Progenitor cell of endocrine pancreas (in vitro differentiated cells): Measurements from ENCODE around the gene TAF11L10. TPM values are rescaled to one million over a fixed set of nuclear protein-coding genes. Genes with fewer than 3 reads are reported as not detected.
"Not testable (repeated sequence)": the region's sequence is repeated elsewhere in the genome, so short reads cannot be mapped to it uniquely, and the experiment has no call there.

Experiments
- DNase-seq: peaks from one replicate; pipeline ENCODE4 v3.0.0; 2021; ENCODE audit warnings: low spot score; ENCODE audit not compliant: unreplicated experiment
- H3K27ac Mint-ChIP-seq: 2 replicates; pipeline ENCODE4 v1.8.0; 2021; ENCODE audit warnings: mild to moderate bottlenecking, moderate library complexity, mixed read lengths
- H3K27me3 Mint-ChIP-seq: 2 replicates; pipeline ENCODE4 v1.8.0; 2021; ENCODE audit warnings: mixed read lengths
- H3K36me3 Mint-ChIP-seq: 2 replicates; pipeline ENCODE4 v1.8.0; 2022; ENCODE audit warnings: mixed read lengths; ENCODE audit not compliant: insufficient read depth
- H3K4me1 Mint-ChIP-seq: 2 replicates; pipeline ENCODE4 v1.8.0; 2021; ENCODE audit warnings: low read depth, mixed read lengths
- H3K4me3 Mint-ChIP-seq: 2 replicates; pipeline ENCODE4 v1.8.0; 2021; ENCODE audit warnings: low read depth, mild to moderate bottlenecking, moderate library complexity, mixed read lengths
- H3K9me3 Mint-ChIP-seq: 2 replicates; pipeline ENCODE4 v1.8.0; 2021; ENCODE audit warnings: low read depth, mixed read lengths
- long read RNA-seq: library from polyadenylated mRNA; unstranded; transcript quantifications from one replicate; pipeline ENCODE4 v2.0.0, GENCODE V29; 2020
- total RNA-seq: library from RNA; stranded (reverse); gene quantifications from 2 replicates; pipeline ENCODE4 v1.2.1, GENCODE V29; 2021
- TF ChIP-seq, protein P1 (sequence below): fragments of 200-600 bp; sonication (generic); IDR thresholded peaks from one replicate; pipeline ENCODE4 v1.5.0; 2021; ENCODE audit warnings: antibody characterized with exemption, mild to moderate bottlenecking; ENCODE audit not compliant: unreplicated experiment

The TAF11L10 gene
- not detected in 2 replicates for total RNA-seq
- long read RNA-seq = 0 reads

DNA sequence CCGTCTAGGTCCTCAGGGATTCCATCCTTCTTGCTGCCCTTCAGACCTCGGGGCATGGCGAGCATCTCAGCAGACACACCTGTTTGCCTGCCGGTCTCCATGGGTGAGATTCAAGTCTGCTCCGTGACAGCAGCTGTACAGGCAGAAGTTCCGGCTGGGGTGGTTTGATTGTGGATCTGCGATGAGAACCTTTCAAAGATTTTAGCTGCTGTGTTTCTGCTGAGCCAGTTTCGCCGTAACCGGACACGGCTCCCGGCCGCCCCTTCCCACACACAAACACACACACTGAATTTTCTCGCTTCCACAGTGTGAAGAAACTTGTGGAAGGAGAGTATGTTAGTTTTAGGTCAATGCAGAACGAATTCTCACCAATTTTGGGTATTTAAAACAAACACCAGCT is at the start of gene TAF11L10:
Gene TAF11L10, minus strand, starts transcription at position 101 of the 400 bp plus-strand sequence.
- not testable (repeated sequence) for H3K4me3 Mint-ChIP-seq, H3K27ac Mint-ChIP-seq, H3K36me3 Mint-ChIP-seq, H3K27me3 Mint-ChIP-seq, H3K9me3 Mint-ChIP-seq, DNase-seq, H3K4me1 Mint-ChIP-seq

GRCh38 chr5:17634160-17634559 is 36.5 kb upstream of the TAF11L10 start, which contains the start of gene TAF11L14:
TSS of gene TAF11L14 (plus strand) at chr5:17634460.
- H3K4me1 Mint-ChIP-seq = no peaks in the 10 kb centered on the region
- no peak within 1 kb of the TSS for H3K4me3 Mint-ChIP-seq
- H3K27me3 Mint-ChIP-seq = no peaks in the 10 kb centered on the region
- TF ChIP-seq, protein P1, sequence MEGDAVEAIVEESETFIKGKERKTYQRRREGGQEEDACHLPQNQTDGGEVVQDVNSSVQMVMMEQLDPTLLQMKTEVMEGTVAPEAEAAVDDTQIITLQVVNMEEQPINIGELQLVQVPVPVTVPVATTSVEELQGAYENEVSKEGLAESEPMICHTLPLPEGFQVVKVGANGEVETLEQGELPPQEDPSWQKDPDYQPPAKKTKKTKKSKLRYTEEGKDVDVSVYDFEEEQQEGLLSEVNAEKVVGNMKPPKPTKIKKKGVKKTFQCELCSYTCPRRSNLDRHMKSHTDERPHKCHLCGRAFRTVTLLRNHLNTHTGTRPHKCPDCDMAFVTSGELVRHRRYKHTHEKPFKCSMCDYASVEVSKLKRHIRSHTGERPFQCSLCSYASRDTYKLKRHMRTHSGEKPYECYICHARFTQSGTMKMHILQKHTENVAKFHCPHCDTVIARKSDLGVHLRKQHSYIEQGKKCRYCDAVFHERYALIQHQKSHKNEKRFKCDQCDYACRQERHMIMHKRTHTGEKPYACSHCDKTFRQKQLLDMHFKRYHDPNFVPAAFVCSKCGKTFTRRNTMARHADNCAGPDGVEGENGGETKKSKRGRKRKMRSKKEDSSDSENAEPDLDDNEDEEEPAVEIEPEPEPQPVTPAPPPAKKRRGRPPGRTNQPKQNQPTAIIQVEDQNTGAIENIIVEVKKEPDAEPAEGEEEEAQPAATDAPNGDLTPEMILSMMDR = no peak
- no peak for DNase-seq
- no peak within 1 kb of the TSS for H3K27ac Mint-ChIP-seq
- H3K9me3 Mint-ChIP-seq = no peaks in the 10 kb centered on the region
- H3K36me3 Mint-ChIP-seq = no peaks in the 10 kb centered on the region

DNA sequence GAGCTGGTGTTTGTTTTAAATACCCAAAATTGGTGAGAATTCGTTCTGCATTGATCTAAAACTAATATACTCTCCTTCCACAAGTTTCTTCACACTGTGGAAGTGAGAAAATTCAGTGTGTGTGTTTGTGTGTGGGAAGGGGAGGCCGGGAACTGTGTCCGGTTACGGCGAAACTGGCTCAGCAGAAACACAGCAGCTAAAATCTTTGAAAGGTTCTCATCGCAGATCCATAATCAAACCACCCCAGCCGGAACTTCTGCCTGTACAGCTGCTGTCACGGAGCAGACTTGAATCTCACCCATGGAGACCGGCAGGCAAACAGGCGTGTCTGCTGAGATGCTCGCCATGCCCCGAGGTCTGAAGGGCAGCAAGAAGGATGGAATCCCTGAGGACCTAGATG is 34.2 kb upstream of the TAF11L10 start, which contains the start of gene TAF11L13:
Gene TAF11L13, plus strand, starts transcription at position 301 of the 400 bp plus-strand sequence.
- H3K9me3 Mint-ChIP-seq, H3K4me1 Mint-ChIP-seq, H3K36me3 Mint-ChIP-seq, H3K27me3 Mint-ChIP-seq, DNase-seq, H3K4me3 Mint-ChIP-seq: not testable (repeated sequence)
- peak within 1 kb of the TSS; percentile 39 for H3K27ac Mint-ChIP-seq

DNA sequence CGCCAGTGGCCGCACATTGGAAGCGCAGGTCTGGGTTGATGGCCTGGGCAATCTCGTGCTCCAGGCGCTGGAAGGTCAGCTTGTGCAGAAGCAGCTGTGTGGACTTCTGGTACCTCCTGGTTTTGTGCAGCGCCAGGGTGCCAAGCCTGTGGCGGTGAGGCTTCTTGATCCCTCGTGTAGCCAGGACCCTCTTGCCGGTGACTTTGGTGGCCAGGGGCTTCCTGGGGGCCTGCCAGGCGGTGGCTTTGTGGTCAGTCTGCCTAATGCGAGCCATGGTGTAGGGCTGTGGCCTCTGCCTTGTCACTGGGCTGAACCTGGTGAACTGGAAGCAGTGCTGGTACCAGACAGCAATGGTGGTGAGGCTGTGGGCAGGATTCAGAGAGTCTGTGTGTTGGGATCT is 28.1 kb upstream of the TAF11L10 start:
- no peak overlapping the region for H3K27ac Mint-ChIP-seq
- H3K4me1 Mint-ChIP-seq = no peaks in the 10 kb centered on the region
- H3K27me3 Mint-ChIP-seq = no peaks in the 10 kb centered on the region
- H3K9me3 Mint-ChIP-seq = no peaks in the 10 kb centered on the region
- no peak overlapping the region for H3K4me3 Mint-ChIP-seq
- TF ChIP-seq, protein P1 = no peak
- H3K36me3 Mint-ChIP-seq = no peaks in the 10 kb centered on the region
- no peak for DNase-seq

- Mint-ChIP-seq H3K4me1 (no peaks in the 10 kb centered on the region), H3K9me3 (no peaks in the 10 kb centered on the region), H3K27ac (no peak overlapping the region), H3K4me3 (no peak overlapping the region), H3K27me3 (no peaks in the 10 kb centered on the region), H3K36me3 (no peaks in the 10 kb centered on the region)
- DNase-seq = no peak
- TF ChIP-seq, protein P1 = peak; percentile 21
These were observed 23.0 kb upstream of the TAF11L10 start for GRCh38 chr5:17620627-17621026.

DNA sequence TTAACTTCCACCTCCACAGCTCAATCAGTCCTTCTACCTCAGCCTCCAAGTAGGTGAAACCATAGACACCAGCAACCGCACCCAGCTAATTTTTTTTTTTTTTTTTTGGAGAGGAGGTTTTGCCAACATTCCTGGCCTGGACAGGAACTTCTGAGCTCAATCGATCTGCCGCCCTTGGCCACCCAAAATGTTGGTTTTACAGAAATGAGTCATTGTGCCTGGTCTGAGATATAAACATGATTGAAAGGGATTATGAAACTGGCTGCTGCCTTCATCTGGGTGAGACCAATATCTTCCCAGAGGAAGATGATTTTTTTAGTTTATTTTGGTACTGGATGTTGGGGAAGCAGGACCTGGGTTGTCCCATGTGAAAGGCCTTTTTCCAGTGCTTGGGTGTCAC is 21.7 kb upstream of the TAF11L10 start:
- TF ChIP-seq, protein P1 = no peak
- Mint-ChIP-seq H3K36me3 (no peaks in the 10 kb centered on the region), H3K4me3 (no peak overlapping the region), H3K4me1 (no peaks in the 10 kb centered on the region), H3K27me3 (no peaks in the 10 kb centered on the region), H3K27ac (no peak overlapping the region), H3K9me3 (no peaks in the 10 kb centered on the region)
- no peak for DNase-seq
